GM12873 (cell line): ENCODE results near the gene CEBPA.

Experiments used
- CTCF ChIP-seq: IDR thresholded peaks from 2 replicates; pipeline ENCODE4 v1.5.1; 2012; ENCODE audit warnings: low read depth, mild to moderate bottlenecking, moderate library complexity, low read length, control low read depth; ENCODE audit not compliant: insufficient read depth; ENCODE audit errors: missing control alignments

Gene CEBPA

GRCh38 chr19:33263325-33264023 is 38.9 kb downstream of the CEBPA start:
- TF ChIP-seq CTCF = no peak

GRCh38 chr19:33261511-33262189 is 40.7 kb downstream of the CEBPA start:
- no peak for TF ChIP-seq CTCF

GRCh38 chr19:33260628-33261418 is 41.5 kb downstream of the CEBPA start:
- no peak for TF ChIP-seq CTCF

- TF ChIP-seq CTCF = no peak
These were observed 42.8 kb downstream of the CEBPA start for GRCh38 chr19:33259539-33259938.

DNA sequence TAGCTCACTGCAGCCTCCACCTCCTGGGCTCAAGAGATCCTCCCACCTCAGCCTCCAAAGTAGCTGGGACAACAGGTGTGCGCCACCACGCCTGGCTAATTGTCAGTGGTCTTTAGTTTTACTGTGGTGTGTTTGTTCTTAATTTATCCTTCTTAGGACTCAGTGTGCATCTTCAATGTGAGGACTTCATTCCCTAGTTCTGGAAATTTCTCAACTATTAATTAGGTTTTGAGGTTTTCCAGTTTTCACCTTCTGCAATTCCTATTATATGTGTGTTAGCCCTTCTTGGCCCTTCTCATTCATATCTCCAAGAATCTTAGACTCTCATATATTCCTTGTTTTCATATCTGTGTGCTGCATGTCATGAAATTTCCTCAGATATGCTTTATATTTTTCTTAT is 44.5 kb downstream of the CEBPA start:
- no peak for TF ChIP-seq CTCF

GRCh38 chr19:33256261-33256660 is 46.1 kb downstream of the CEBPA start:
- no peak for TF ChIP-seq CTCF

GRCh38 chr19:33255781-33256180 is 46.6 kb downstream of the CEBPA start:
- TF ChIP-seq CTCF = no peak
